CD4-positive, alpha-beta T cell treated with Interleukin-6 at 100 ng/mL for 8 hours (primary cell): ENCODE data around the gene HSPG2.
"Not testable (repeated sequence)": the region's sequence is repeated elsewhere in the genome, so short reads cannot be mapped to it uniquely, and the experiment has no call there.

Experiments used
- DNase-seq: peaks from one replicate; pipeline ENCODE4 v3.0.0-alpha.2; 2020; ENCODE audit warnings: mixed read lengths, low spot score

Gene HSPG2

GRCh38 chr1:21843208-21843607 is 93.9 kb downstream of the HSPG2 start:
- no peak for DNase-seq

- no peak for DNase-seq
These were observed 94.4 kb downstream of the HSPG2 start for GRCh38 chr1:21842606-21843162.

DNA sequence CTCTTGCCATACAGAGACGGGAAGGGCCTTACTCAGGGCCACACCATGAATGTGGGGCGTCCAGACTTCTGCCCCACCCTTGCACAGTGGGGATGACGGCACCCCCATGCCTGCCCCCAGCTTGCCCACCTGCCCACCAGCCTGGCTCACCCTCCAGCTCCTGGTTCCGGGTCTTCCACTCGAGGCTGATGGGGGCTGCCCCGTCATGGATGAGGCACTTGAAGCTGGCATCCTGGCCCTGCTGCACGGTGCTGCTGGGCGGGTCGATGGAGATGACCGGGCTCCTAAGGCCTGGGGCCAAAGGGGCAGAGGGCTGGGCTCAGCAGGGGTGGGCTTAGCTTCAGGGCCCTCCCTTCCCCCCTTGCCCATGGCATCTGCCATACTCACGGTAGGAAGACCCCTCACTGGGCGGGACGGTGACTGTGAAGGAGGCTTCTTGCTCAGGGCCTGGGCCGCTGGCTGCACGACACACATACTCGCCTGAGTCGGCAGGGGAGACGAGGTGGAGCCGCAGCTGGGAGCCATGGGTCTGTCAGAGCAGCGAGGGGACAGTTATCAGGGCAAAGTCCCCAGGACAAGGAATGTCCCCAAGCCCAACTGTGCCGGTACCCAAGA is 95.2 kb downstream of the HSPG2 start:
- DNase-seq, result no peak

GRCh38 chr1:21840981-21841380 is 96.1 kb downstream of the HSPG2 start:
- DNase-seq, result no peak

- no peak for DNase-seq
These were observed 97.6 kb downstream of the HSPG2 start for GRCh38 chr1:21839337-21840037.

DNA sequence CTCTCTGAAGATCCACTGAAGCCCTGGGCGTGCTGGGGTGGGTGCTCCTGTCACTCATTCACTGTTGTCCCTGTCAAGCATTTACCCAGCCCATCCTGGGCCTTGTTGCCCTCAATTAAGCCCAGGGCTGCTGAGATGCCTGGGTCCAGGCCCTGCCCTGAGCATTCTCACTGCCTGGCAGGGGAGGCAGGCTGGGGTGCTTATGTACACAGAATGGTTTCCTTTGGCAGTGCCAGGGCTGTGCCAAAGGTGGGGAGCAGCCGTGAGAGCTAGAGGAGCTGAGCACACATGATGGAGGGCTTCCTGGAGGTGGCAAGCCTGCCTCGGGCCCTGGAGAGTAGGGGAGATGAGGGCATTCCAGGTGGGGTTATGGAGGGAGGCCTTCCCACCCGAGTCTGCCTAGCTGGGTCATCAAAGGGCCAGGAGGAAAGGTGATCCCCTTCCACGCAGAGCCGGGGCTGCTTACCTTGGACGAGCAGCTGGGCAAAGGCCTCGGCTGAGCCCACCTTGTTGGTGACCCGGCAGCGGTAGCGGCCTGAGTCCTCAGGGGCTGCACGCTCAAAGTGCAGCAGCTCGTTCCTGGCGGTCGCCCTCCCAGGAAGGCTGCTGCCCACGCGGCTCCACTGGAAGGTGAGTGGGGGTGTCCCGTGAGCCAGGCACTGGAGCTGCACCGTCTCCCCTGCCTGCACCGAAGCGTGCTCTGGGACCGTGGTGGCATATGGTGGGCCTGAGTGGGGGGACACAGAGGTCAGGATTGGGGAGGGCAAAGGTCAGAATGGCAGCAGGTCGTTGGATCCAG is 98.6 kb downstream of the HSPG2 start:
- no peak for DNase-seq

- DNase-seq, result no peak
These were observed 99.6 kb downstream of the HSPG2 start for GRCh38 chr1:21837476-21837875.

DNA sequence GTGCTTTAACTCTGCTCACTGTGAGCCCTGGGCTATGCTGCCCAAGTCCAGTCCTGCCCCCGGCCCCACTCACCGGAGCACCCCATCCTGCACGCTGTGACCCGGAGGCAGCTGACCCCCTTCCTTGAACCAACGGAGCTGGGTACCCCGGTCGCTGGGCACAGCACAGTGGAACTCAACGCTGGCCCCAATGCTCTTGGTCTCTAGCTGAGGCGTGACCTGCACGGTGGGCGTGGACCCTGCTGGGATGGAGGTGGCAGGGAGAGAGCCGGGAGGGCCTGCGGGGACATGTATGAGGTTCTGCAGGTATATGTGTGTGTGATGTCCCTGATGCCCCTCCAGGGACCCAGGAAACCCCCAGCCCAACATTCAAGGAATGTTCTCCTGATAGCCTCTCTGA is 100.4 kb downstream of the HSPG2 start:
- no peak for DNase-seq

GRCh38 chr1:21836010-21836409 is 101.1 kb downstream of the HSPG2 start:
- no peak for DNase-seq

DNA sequence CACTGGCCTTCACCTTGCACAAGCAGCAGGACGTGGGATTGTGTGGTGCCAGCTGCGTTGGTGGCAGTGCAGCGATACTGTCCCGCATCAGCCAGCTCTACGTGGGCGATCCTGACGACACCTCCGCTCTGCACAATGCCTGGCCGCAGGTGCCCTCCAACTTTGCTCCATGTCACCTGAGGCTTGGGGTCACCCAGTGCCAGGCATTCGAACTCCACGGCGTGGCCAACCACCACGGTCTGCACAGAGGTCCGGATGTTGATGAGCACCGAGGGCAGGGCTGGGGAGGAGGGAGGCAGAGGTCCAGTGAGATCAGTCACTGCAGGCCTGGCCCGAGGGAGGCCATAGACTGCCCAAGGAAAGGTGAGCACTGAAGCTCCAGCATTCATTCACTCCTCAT is 102.4 kb downstream of the HSPG2 start:
- no peak for DNase-seq

DNA sequence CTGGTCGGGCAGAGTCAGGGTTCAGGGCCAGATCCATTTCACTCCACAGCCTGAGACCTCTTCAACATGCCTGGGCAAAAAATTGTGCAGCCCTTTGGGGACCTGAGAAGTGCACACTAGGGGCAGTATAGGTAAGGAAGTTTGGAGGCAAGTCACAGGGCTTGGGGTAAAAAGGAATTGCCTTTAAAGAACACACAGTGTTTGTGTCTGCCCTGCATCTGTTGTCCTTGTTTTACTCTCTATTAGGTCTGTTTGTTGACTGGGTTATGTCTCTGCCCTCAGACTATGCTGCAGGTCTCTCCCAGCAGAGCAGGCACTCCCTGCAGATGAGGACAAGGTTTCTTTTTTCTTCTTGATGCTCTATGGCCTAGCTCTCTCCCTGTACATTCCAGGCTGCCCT is 103.0 kb downstream of the HSPG2 start:
- DNase-seq, result no peak

DNA sequence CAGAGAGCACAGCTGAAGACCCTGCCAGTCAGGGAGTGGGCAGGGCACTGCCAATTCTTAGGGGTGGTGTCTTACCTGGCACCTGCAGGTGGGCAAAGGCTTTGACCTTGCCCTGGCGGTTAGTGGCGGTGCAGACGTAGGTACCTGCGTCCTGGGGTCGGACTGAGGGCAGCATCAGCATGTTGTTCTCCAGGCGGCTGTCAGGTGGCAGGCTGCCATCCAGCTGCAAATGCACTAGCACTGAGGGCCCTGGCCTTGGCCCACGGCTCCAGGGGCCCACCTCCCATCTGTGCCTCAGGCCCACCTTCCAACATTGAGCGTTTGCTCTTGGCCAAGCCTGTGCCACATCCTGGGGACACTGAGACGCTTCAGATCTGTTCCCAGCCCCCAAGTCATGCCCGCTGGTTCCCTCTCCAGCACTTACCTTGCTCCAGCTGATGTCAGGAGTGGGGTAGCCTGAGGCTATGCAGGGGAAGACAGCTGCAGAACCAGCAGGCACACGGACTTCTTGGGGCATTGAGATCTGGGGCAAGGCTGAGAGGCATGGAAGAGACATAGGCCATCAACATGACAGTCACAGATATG is 103.6 kb downstream of the HSPG2 start:
- no peak for DNase-seq

GRCh38 chr1:21831454-21831970 is 105.6 kb downstream of the HSPG2 start:
- DNase-seq, result no peak

DNA sequence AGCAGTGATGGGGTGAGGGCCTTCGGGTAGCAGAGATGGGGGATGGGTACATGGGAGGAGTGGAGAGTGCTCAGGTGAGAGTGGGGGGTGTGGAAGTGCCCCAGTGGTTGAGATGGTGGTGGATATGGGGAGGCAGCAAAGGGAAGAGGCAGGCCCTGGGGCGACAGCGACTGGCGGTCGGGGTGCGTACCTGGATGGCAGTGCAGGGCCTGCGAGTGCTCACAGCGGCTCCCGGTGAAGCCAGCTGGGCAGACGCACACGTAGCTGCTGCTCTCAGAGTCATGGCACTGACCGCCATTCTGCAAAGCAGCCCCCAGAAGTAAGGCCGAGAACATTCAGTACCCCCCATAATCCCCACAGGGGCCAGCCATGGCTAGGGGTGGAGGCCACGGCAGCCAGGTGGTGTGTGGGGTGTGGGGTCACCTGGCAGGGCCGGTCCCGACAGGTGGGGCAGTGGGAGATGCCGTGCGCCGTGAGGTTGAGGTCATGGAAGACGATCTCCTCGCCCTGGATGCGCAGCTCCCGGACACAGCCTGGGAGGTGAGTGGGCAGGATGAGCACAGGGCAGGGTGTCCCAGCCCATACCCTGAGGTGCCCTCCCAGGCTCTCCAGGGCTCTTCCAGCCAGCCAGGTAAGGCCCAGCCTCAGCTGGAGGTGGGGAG is 106.2 kb downstream of the HSPG2 start:
- no peak for DNase-seq

- no peak for DNase-seq
These were observed 107.8 kb downstream of the HSPG2 start for GRCh38 chr1:21829294-21829693.

DNA sequence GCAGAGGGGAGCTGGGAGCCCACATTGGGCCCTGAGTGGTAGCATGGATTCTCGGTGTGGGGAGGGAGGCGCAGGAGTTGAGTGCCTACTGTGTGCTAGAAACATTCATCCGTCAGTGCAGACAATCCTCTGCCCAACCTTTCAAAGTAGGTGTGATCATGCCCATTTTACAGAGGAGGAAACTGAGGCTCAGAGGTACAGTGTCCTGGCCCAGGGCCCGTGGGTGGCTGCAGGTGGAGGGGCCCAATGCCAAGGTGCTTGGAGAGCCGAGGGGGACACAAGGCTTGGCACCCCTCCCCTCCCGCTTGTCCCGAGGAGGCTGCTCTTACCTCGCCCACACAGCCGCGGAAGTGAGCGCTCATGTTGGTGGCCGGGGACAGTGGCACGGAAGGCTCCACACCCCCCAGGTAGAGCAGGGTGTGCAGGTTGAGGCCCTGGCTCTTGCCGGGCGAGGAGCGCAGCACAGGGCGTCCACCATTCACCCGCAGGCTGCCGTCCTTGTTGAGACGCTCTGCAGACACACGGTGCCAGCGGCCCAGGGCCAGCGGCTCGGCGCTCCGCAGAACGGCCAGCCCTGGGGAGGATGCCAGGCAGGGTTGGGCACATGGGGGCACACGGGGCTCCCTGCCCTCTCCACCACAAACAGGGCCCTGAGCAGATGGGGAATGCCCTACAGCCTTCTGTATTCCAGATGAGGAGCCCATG is 108.5 kb downstream of the HSPG2 start:
- DNase-seq, result no peak

- no peak for DNase-seq
These were observed 109.0 kb downstream of the HSPG2 start for GRCh38 chr1:21828075-21828474.

DNA sequence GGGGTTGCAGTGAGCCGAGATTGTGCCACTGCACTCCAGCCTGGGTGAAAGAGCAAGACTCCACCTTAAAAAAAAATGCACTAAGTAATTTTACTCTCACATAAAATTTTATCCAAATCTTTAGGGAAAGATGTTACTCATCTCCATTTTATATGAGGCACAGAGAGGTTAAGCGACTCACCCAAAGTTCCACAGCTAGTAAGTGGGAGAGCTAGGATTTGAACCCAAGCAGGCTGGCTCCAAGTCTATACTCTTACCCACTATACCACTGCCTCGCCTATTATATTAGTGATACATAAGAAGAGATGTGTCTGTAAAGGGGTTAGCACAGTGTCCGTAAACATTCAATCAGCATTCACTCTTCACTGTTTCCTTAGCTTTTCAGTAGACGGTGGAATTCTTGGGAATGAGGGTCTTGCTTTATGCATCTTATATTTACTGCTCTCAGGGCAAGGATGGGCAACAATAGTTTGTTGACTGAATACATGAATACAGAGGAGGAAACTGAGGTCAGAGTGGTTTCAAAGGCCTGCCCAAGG is 109.9 kb downstream of the HSPG2 start:
- no peak for DNase-seq

- not testable (repeated sequence) for DNase-seq
These were observed 110.4 kb downstream of the HSPG2 start for GRCh38 chr1:21826694-21827093.

DNA sequence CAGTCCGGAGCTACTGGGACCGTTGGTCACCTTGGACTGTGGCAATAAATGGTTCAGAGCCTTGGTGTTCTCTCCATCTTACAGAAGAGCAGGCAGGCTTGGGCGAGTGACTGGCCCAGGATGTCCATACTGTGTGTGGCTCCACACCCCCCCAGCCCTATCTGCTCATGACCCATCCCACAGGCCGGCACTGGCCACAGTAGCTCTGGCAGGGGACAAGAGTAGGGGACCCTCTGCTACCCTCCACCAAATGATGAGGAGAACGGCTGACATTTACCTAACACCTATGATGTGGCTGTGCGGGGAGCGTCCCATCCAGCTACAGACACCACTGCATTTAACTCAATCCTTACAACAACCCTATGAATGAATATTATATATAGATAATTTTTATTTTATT is 111.7 kb downstream of the HSPG2 start:
- DNase-seq, result no peak

- DNase-seq, result no peak
These were observed 112.2 kb downstream of the HSPG2 start for GRCh38 chr1:21824926-21825325.
